GM18505 (cell line): Measurements from ENCODE around the gene MON2.

Experiments
- ATAC-seq: cut with Tn5 transposase; IDR thresholded peaks from one replicate; pipeline ENCODE4 v1.9.1; 2021; ENCODE audit not compliant: unreplicated experiment
- POLR2A ChIP-seq: IDR thresholded peaks from 4 replicates; pipeline ENCODE4 v1.6.1; 2011; ENCODE audit warnings: borderline replicate concordance; ENCODE audit not compliant: insufficient read depth, insufficient read length; ENCODE audit errors: extremely low read depth

MON2 gene

DNA sequence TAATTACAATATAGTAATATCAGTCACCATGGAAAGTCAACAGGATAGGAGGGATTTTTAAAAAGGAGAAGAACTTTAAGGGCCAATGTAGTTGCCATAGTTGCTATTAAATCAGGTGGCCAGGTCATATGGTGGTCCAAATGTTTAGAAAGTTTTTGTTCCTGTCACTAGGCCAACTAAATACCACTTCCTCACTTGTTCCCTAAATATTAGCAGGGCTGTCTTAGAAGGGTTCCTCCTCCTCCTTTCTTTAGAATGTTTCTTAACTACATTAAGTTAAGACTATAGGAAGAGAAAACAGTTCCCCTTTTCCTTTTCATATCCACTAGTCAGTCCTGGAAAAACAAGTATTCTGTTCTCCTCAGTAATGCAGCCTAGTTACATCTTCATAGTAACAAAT, 50.3 kb downstream of the MON2 start:
- no peak for TF ChIP-seq POLR2A
- no peak for ATAC-seq

GRCh38 chr12:62517887-62518286, 51.3 kb downstream of the MON2 start:
- no peak for TF ChIP-seq POLR2A
- ATAC-seq, result no peak

DNA sequence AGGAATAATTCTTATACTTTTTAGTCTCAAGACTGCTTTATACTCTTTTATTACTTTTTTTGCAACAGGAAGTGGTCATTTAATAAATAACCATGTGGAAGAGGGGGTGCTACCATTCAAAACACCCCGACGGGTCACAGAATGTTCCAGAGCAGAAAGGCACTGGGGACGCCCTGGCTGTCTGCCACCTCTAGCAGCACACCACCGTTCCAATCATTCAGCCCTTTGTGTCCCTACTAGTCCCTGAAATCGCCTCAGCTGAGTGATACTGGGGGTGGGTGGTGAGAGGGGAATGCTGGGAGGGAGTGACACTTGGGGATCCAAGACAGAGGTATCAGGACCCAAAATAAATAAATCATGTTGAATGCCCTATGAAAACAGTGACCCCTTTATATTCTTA, 52.4 kb downstream of the MON2 start:
- ATAC-seq, result no peak
- TF ChIP-seq POLR2A, result no peak

GRCh38 chr12:62520361-62520760, 53.7 kb downstream of the MON2 start:
- TF ChIP-seq POLR2A, result no peak
- ATAC-seq, result no peak

DNA sequence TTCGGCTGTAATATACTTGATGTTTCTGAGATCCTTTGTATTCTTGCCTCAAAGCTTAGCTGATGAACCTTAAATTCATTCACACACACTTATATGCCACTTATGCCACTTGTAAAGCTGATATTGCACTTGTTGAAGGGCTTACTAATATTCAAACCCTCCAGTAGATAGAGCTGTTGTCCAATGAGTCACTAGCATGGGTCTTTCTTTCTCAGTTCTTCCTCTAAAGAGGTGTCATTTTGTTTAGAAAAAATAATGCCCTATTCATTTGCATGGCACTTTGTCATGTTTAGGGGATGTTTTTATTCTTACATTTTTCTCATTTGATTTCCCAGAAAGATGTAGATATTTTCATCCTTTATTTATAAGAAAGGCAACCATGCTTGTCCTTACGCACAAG, 56.4 kb downstream of the MON2 start:
- TF ChIP-seq POLR2A, result no peak
- ATAC-seq, result peak; percentile 51

DNA sequence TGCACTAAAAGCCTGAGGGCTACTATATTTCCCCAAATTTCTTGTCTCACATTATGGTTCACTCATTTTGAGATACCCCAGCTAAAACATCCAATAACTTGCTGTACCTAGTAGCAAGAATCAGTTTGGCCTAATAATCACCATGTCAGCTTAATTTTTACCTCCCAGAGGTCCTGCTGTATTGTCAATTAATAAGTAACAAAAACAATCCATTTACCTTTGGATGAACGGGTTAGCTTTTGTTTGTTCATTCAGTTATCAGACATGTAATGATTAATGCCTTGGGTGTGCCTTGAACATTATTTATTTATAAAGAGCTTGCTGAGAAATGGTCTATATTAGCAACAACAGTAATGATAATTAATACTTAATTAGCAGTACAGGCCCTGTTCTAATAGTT, 57.0 kb downstream of the MON2 start:
- no peak for ATAC-seq
- TF ChIP-seq POLR2A, result no peak

- ATAC-seq, result no peak
- no peak for TF ChIP-seq POLR2A
These were observed 58.6 kb downstream of the MON2 start for GRCh38 chr12:62525271-62525670.

GRCh38 chr12:62530596-62530995, 64.0 kb downstream of the MON2 start:
- no peak for TF ChIP-seq POLR2A
- no peak for ATAC-seq

DNA sequence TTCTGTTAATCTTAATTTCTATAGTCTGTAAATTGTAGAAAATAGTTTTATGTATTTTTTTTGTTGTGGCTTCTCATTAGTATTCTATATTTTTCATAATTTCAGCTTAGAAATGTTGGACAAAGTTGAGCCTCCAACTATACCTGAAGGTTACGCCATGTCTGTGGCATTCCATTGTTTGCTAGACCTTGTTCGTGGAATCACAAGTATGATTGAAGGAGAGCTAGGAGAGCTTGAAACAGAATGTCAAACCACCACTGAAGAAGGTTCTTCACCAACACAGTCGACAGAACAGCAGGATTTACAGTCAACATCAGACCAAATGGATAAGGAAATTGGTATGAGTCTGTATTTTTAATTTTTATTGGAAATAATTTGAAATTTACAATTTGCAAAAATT, 65.7 kb downstream of the MON2 start:
- ATAC-seq, result no peak
- no peak for TF ChIP-seq POLR2A

- ATAC-seq, result no peak
- no peak for TF ChIP-seq POLR2A
These were observed 66.6 kb downstream of the MON2 start for GRCh38 chr12:62533087-62533754.

- no peak for TF ChIP-seq POLR2A
- no peak for ATAC-seq
These were observed 67.1 kb downstream of the MON2 start for GRCh38 chr12:62533755-62534107.

DNA sequence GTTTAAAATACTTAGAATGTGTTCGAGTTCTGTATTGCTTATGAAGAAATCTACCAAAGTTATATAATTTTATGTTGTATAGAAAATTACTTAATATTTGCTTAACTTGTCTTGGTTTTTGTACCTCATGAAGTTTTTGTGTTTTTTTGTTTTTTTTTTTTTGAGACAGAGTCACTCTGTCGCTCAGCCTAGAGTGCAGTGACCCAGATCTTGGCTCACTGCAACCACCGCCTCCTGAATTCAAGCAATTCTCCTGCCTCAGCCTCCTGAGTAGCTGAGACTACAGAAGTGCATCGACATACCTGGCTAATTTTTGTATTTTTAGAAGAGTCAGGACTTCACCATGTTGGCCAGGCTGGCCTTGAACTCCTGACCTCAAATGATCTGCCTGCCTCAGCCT, 69.9 kb downstream of the MON2 start:
- ATAC-seq, result no peak
- no peak for TF ChIP-seq POLR2A

- no peak for TF ChIP-seq POLR2A
- no peak for ATAC-seq
These were observed 70.9 kb downstream of the MON2 start for GRCh38 chr12:62537551-62537950.

- no peak for TF ChIP-seq POLR2A
- no peak for ATAC-seq
These were observed 73.7 kb downstream of the MON2 start for GRCh38 chr12:62540354-62540753.

- TF ChIP-seq POLR2A, result no peak
- no peak for ATAC-seq
These were observed 76.2 kb downstream of the MON2 start for GRCh38 chr12:62542814-62543213.
